ENCODE data around the gene EDC4. TPM values are rescaled to one million over a fixed set of nuclear protein-coding genes. Genes with fewer than 3 reads are reported as not detected.
A peak's percentile ranks its signal among the peaks of the same experiment; 100 is the strongest.

Gene EDC4
- total and polyA plus RNA-seq, 2 of the 13 experiments (the other 11 are each of a cell fraction or from before 2014, with no cell fraction given): 51.4 to 59.1 TPM

- TF ChIP-seq, protein P1, sequence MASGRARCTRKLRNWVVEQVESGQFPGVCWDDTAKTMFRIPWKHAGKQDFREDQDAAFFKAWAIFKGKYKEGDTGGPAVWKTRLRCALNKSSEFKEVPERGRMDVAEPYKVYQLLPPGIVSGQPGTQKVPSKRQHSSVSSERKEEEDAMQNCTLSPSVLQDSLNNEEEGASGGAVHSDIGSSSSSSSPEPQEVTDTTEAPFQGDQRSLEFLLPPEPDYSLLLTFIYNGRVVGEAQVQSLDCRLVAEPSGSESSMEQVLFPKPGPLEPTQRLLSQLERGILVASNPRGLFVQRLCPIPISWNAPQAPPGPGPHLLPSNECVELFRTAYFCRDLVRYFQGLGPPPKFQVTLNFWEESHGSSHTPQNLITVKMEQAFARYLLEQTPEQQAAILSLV (CRISPR knock-in tag; IDR thresholded peaks at IDR 0.05; ENCODE audit: borderline replicate concordance): no peak
- TF ChIP-seq, protein P2, sequence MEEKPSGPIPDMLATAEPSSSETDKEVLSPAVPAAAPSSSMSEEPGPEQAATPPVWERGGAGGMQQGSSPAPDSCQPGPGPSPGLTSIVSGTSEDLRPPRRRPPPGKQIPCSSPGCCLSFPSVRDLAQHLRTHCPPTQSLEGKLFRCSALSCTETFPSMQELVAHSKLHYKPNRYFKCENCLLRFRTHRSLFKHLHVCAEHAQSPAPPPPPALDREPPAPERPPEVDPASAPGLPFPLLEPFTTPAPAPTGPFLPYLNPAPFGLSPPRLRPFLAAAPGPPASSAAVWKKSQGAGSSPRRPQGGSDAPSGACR (CRISPR knock-in tag; IDR thresholded peaks at IDR 0.05): 0 out of 2 replicates have a peak, but pooled peaks have one; percentile 62
- TF ChIP-seq ZNF567 (CRISPR knock-in tag; IDR thresholded peaks at IDR 0.05; ENCODE audit: borderline replicate concordance): no peak
- TF ChIP-seq ZNF660 (CRISPR knock-in tag; IDR thresholded peaks at IDR 0.05; ENCODE audit: borderline replicate concordance, low read depth): no peak
- TF ChIP-seq TEAD2 (CRISPR knock-in tag; IDR thresholded peaks at IDR 0.05): no peak
- no peak for TF ChIP-seq FOXP1 (IDR thresholded peaks at IDR 0.05)
- TF ChIP-seq FOXP1 (CRISPR knock-in tag; IDR thresholded peaks at IDR 0.05): no peak
- TF ChIP-seq GTF3A (CRISPR knock-in tag; conservative IDR thresholded peaks at IDR 0.05): no peak
- TF ChIP-seq ZNF230 (CRISPR knock-in tag; IDR thresholded peaks at IDR 0.05): no peak
- TF ChIP-seq ZNF546 (CRISPR knock-in tag; conservative IDR thresholded peaks at IDR 0.05): no peak
- TF ChIP-seq ATF2 (CRISPR knock-in tag; IDR thresholded peaks at IDR 0.05): no peak
- TF ChIP-seq, protein P3, sequence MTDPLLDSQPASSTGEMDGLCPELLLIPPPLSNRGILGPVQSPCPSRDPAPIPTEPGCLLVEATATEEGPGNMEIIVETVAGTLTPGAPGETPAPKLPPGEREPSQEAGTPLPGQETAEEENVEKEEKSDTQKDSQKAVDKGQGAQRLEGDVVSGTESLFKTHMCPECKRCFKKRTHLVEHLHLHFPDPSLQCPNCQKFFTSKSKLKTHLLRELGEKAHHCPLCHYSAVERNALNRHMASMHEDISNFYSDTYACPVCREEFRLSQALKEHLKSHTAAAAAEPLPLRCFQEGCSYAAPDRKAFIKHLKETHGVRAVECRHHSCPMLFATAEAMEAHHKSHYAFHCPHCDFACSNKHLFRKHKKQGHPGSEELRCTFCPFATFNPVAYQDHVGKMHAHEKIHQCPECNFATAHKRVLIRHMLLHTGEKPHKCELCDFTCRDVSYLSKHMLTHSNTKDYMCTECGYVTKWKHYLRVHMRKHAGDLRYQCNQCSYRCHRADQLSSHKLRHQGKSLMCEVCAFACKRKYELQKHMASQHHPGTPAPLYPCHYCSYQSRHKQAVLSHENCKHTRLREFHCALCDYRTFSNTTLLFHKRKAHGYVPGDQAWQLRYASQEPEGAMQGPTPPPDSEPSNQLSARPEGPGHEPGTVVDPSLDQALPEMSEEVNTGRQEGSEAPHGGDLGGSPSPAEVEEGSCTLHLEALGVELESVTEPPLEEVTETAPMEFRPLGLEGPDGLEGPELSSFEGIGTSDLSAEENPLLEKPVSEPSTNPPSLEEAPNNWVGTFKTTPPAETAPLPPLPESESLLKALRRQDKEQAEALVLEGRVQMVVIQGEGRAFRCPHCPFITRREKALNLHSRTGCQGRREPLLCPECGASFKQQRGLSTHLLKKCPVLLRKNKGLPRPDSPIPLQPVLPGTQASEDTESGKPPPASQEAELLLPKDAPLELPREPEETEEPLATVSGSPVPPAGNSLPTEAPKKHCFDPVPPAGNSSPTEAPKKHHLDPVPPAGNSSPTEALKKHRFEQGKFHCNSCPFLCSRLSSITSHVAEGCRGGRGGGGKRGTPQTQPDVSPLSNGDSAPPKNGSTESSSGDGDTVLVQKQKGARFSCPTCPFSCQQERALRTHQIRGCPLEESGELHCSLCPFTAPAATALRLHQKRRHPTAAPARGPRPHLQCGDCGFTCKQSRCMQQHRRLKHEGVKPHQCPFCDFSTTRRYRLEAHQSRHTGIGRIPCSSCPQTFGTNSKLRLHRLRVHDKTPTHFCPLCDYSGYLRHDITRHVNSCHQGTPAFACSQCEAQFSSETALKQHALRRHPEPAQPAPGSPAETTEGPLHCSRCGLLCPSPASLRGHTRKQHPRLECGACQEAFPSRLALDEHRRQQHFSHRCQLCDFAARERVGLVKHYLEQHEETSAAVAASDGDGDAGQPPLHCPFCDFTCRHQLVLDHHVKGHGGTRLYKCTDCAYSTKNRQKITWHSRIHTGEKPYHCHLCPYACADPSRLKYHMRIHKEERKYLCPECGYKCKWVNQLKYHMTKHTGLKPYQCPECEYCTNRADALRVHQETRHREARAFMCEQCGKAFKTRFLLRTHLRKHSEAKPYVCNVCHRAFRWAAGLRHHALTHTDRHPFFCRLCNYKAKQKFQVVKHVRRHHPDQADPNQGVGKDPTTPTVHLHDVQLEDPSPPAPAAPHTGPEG (CRISPR knock-in tag; IDR thresholded peaks at IDR 0.05): no peak
- TF ChIP-seq SIN3A (IDR thresholded peaks at IDR 0.05; ENCODE audit: borderline replicate concordance, low read depth, low read length): no peak
- TF ChIP-seq ASH2L (IDR thresholded peaks at IDR 0.05; ENCODE audit: insufficient read length, low read depth, low read length): no peak
These were observed 851 bp downstream of the EDC4 start (continued) for GRCh38 chr16:67873435-67874370.
